ENCODE data around the gene HSD17B1.
A peak's percentile ranks its signal among the peaks of the same experiment; 100 is the strongest.

The HSD17B1 gene

GRCh38 chr17:42512733-42513251 lies 39.9 kb upstream of the HSD17B1 start:
- TF ChIP-seq CTCF (IDR thresholded peaks at IDR 0.05; ENCODE audit: extremely low read depth, missing control alignments) = no peak
- DNase-seq (ENCODE audit: low spot score) = peak; percentile 80

GRCh38 chr17:42513686-42514085 lies 39.0 kb upstream of the HSD17B1 start:
- DNase-seq (ENCODE audit: low spot score) = no peak
- no peak for TF ChIP-seq CTCF (IDR thresholded peaks at IDR 0.05; ENCODE audit: extremely low read depth, missing control alignments)

DNA sequence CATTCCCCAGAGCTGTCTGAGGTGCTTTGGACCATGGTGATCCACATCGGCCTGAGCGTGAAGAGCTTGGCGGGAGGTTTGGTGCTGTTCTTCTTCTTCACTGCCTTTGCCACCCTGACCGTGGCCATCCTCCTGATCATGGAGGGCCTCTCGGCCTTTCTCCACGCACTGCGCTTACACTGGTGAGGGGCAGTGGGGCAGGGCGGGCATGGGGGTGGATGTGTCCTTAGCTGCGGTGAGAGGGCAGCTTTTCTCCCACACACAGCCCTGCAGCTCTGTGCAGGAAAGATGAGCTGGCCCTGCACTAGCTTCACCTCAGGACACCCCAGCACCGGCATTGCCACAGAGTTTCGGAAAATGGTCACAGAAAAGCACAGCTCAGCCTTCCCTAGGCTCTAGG lies 38.4 kb upstream of the HSD17B1 start:
- no peak for TF ChIP-seq CTCF (IDR thresholded peaks at IDR 0.05; ENCODE audit: extremely low read depth, missing control alignments)
- no peak for DNase-seq (ENCODE audit: low spot score)

DNA sequence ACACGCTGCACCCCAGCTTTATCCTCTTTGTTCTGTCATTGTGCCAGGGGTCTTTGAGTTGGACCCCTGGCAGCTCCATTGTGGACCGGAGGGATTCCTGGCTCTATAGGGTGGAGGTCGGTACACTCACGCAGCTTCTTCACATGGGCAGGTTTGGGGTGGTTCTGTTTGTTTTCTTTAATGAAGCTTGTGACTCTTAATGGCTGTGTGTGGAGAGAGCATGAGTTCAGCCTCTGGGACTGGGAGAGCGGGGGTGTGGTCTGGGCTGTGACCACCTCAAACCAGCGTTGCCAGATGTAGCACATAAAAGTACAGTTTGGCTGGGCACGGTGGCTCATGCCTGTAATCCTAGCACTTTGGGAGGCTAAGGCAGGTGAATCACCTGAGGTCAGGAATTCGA lies 37.9 kb upstream of the HSD17B1 start:
- no peak for TF ChIP-seq CTCF (IDR thresholded peaks at IDR 0.05; ENCODE audit: extremely low read depth, missing control alignments)
- DNase-seq (ENCODE audit: low spot score) = no peak

- TF ChIP-seq CTCF (IDR thresholded peaks at IDR 0.05; ENCODE audit: extremely low read depth, missing control alignments) = peak; percentile 93
- peak; percentile 73 for DNase-seq (ENCODE audit: low spot score)
Observed at GRCh38 chr17:42517516-42517915, 35.2 kb upstream of the HSD17B1 start.

- no peak for DNase-seq (ENCODE audit: low spot score)
- TF ChIP-seq CTCF (IDR thresholded peaks at IDR 0.05; ENCODE audit: extremely low read depth, missing control alignments) = no peak
Observed at GRCh38 chr17:42518046-42518754, 34.5 kb upstream of the HSD17B1 start.

DNA sequence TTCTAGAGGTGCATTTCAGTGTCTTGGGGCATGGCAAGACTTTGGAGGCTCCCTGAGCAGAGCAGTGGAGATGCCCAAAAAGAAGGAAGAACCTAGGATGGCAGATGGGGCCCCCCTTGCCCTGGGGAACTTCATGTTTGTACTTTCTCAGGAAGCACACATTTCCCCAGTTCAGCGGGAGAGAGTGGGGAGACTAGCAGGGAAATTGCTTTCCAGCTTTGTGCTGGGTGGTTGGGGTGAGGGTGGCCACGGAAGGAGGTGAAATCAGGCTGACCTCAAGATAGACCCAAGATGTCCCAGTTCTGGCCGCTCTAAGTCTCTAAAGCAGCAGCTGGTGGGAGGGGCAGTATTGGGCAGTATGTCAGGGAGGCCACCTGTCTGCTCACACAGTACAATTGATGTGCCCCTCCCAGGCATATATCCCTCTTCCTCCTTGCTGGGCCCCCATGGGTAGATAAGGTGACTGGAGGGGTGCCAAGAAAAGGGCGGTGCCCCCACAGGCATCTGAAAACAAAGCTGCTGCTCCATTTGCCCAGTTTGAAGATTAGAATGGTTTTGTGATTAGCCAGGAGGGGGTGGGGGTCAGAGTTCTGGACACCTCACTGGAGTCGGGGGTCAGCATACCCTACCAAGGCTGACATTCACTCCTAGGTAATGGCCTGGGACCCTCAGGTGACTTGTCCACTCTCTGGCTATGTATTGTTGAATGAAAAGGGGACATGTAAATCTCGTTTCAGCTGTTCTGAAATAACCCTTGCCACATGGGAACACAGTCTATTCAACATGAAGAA lies 33.8 kb upstream of the HSD17B1 start:
- no peak for TF ChIP-seq CTCF (IDR thresholded peaks at IDR 0.05; ENCODE audit: extremely low read depth, missing control alignments)
- DNase-seq (ENCODE audit: low spot score) = no peak

All from GM20000 (cell line).